Suprapubic skin (tissue), 4 donors: ENCODE results near the gene VPS41. TPM values are rescaled to one million over a fixed set of nuclear protein-coding genes. Genes with fewer than 3 reads are reported as not detected.

Experiments
- DNase-seq, 2 donors: peaks; one replicate each; pipeline ENCODE4 v3.0.0-alpha.2; 2019; ENCODE audit warnings: low spot score in 2 of 2
- H3K27ac ChIP-seq: fragments of 200-600 bp; sonication (generic); one replicate; pipeline ENCODE4 v1.5.1; 2019
- H3K27me3 ChIP-seq: fragments of 200-600 bp; sonication (generic); one replicate; pipeline ENCODE4 v1.5.1; 2019
- H3K36me3 ChIP-seq: fragments of 200-600 bp; sonication (generic); one replicate; pipeline ENCODE4 v1.5.1; 2019
- H3K4me1 ChIP-seq: fragments of 200-600 bp; sonication (generic); one replicate; pipeline ENCODE4 v1.5.1; 2019
- H3K4me3 ChIP-seq: fragments of 200-600 bp; sonication (generic); one replicate; pipeline ENCODE4 v1.5.1; 2019; ENCODE audit warnings: mild to moderate bottlenecking
- H3K9me3 ChIP-seq: fragments of 200-600 bp; sonication (generic); one replicate; pipeline ENCODE4 v1.5.1; 2019
- CTCF ChIP-seq, 2 donors: fragments of 200-600 bp in 1 of 2; fragments of 450-650 bp in 1 of 2; sonication (generic) in 1 of 2; IDR thresholded peaks; one replicate each; pipeline ENCODE4 v1.5.1; 2016 to 2019; ENCODE audit warnings: antibody characterized with exemption in 2 of 2, mild to moderate bottlenecking in 1 of 2, moderate library complexity in 1 of 2
- EP300 ChIP-seq: sonication (generic); formaldehyde crosslinking; IDR thresholded peaks from one replicate; pipeline ENCODE4 v1.6.1; 2017; ENCODE audit warnings: antibody characterized with exemption
- POLR2A ChIP-seq, 2 donors: fragments of 450-650 bp; IDR thresholded peaks; one replicate each; pipeline ENCODE4 v1.6.1; 2017; ENCODE audit warnings: antibody characterized with exemption in 2 of 2, mild to moderate bottlenecking in 2 of 2, moderate library complexity in 2 of 2
- POLR2AphosphoS5 ChIP-seq, 3 donors: sonication (generic); formaldehyde crosslinking; IDR thresholded peaks; one replicate each; pipeline ENCODE4 v1.6.1; 2017; ENCODE audit warnings: antibody characterized with exemption in 3 of 3
- WGBS: methylation state at CpG from one replicate; pipeline ENCODE4 v1.1.5; 2018; 5-methylcytosine and 5-hydroxymethylcytosine counted together
- total RNA-seq, 4 donors: library from RNA; depleted of rRNA; stranded (reverse); fragments of >200 nt; gene quantifications; one replicate each; pipeline ENCODE4 v1.1.0, GENCODE V29; 2016

The VPS41 gene
- total RNA-seq, 4 donors from 2014 or later: 28.6 to 65.5 (median 38.1) TPM

GRCh38 chr7:38870147-38870546 is 38.8 kb downstream of the VPS41 start:
- no peaks in the 10 kb centered on the region for H3K9me3 ChIP-seq
- no peaks in the 10 kb centered on the region for H3K4me1 ChIP-seq
- peaks cover 24% of the 10 kb centered on the region for H3K36me3 ChIP-seq
- H3K27ac ChIP-seq: no peak overlapping the region
- no peak for DNase-seq
- WGBS: 63% methylated on average over 3 of the region's 3 CpGs
- H3K27me3 ChIP-seq: no peaks in the 10 kb centered on the region
- no peak overlapping the region for H3K4me3 ChIP-seq
- TF ChIP-seq EP300 (no peak), CTCF (IDR thresholded peaks at IDR 0.05) (no peak), POLR2AphosphoS5 (IDR thresholded peaks at IDR 0.05) (no peak), POLR2A (IDR thresholded peaks at IDR 0.05) (no peak)

- 62% methylated on average over 7 of the region's 7 CpGs for WGBS
- Histone ChIP-seq H3K36me3 (peaks cover 24% of the 10 kb centered on the region), H3K27me3 (no peaks in the 10 kb centered on the region), H3K9me3 (no peaks in the 10 kb centered on the region), H3K4me3 (no peak overlapping the region), H3K27ac (no peak overlapping the region), H3K4me1 (no peaks in the 10 kb centered on the region)
- DNase-seq: no peak
- TF ChIP-seq POLR2AphosphoS5 (IDR thresholded peaks at IDR 0.05) (no peak), POLR2A (IDR thresholded peaks at IDR 0.05) (no peak), CTCF (IDR thresholded peaks at IDR 0.05) (no peak), EP300 (no peak)
Measured at GRCh38 chr7:38863601-38864291, 45.2 kb downstream of the VPS41 start.

- TF ChIP-seq POLR2AphosphoS5 (IDR thresholded peaks at IDR 0.05) (no peak), CTCF (IDR thresholded peaks at IDR 0.05) (no peak), EP300 (no peak), POLR2A (IDR thresholded peaks at IDR 0.05) (no peak)
- Histone ChIP-seq H3K27me3 (no peaks in the 10 kb centered on the region), H3K4me3 (no peak overlapping the region), H3K4me1 (no peaks in the 10 kb centered on the region), H3K27ac (no peak overlapping the region), H3K9me3 (no peaks in the 10 kb centered on the region), H3K36me3 (peaks cover 13% of the 10 kb centered on the region)
- 91% methylated on average over 3 of the region's 3 CpGs for WGBS
- no peak for DNase-seq
Measured at GRCh38 chr7:38862666-38863065, 46.3 kb downstream of the VPS41 start.

- no peaks in the 10 kb centered on the region for H3K27me3 ChIP-seq
- H3K36me3 ChIP-seq: peaks cover 2% of the 10 kb centered on the region
- H3K9me3 ChIP-seq: no peaks in the 10 kb centered on the region
- no peak overlapping the region for H3K4me3 ChIP-seq
- WGBS: 58% methylated on average over 5 of the region's 5 CpGs
- DNase-seq: no peak
- peaks cover 3% of the 10 kb centered on the region for H3K4me1 ChIP-seq
- TF ChIP-seq CTCF (IDR thresholded peaks at IDR 0.05) (no peak), EP300 (no peak), POLR2AphosphoS5 (IDR thresholded peaks at IDR 0.05) (no peak)
- H3K27ac ChIP-seq: no peak overlapping the region
Measured at GRCh38 chr7:38858259-38858884, 50.6 kb downstream of the VPS41 start.

GRCh38 chr7:38855867-38856266 is 53.1 kb downstream of the VPS41 start:
- 88% methylated on average over 2 of the region's 2 CpGs for WGBS
- TF ChIP-seq POLR2AphosphoS5 (IDR thresholded peaks at IDR 0.05): no peak
- TF ChIP-seq EP300: no peak
- no peak for TF ChIP-seq CTCF (IDR thresholded peaks at IDR 0.05)
- TF ChIP-seq POLR2A (IDR thresholded peaks at IDR 0.05): no peak
- no peak overlapping the region for H3K27ac ChIP-seq

More at GRCh38 chr7:38855867-38856266, 53.1 kb downstream of the VPS41 start:
- Histone ChIP-seq H3K27me3 (no peaks in the 10 kb centered on the region), H3K4me1 (peaks cover 3% of the 10 kb centered on the region), H3K4me3 (no peak overlapping the region), H3K36me3 (peaks cover 2% of the 10 kb centered on the region), H3K9me3 (no peaks in the 10 kb centered on the region)
- DNase-seq: no peak
